Esophagus muscularis mucosa (tissue), 3 donors: ENCODE data around the gene UBE3D.

ENCODE experiments used
- CTCF ChIP-seq, 3 experiments: fragments of 200-600 bp in 2 of 3; fragments of 450-650 bp in 1 of 3; sonication (generic) in 2 of 3; IDR thresholded peaks; one replicate each; pipeline ENCODE4 v1.5.1; 2017 to 2019; ENCODE audit warnings: antibody characterized with exemption in 3 of 3, mild to moderate bottlenecking in 2 of 3, moderate library complexity in 1 of 3
- POLR2A ChIP-seq: fragments of 450-650 bp; IDR thresholded peaks from one replicate; pipeline ENCODE4 v1.6.1; 2017; ENCODE audit warnings: antibody characterized with exemption, moderate library complexity, mild to moderate bottlenecking, low read depth

- TF ChIP-seq POLR2A (no peak), CTCF (IDR thresholded peaks at IDR 0.05) (no peak)
These were observed 107.8 kb downstream of the UBE3D start for GRCh38 chr6:82957868-82958245.
